OCI-LY1 (cell line): Measurements from ENCODE around the gene EXD3.

ENCODE experiments used
- EZH2 ChIP-seq: fragments of 200-600 bp; sonication (generic), shearing (Covaris generic); IDR thresholded peaks from 2 replicates; pipeline ENCODE4 v1.8.0; 2017; ENCODE audit warnings: borderline replicate concordance, mixed run types, mild to moderate bottlenecking, antibody characterized with exemption, low read length, moderate library complexity, mixed read lengths
- TF ChIP-seq, protein P1 (sequence below): fragments of 200-600 bp; sonication (generic), shearing (Covaris generic); IDR thresholded peaks from 2 replicates; pipeline ENCODE4 v1.5.1; 2017; ENCODE audit warnings: mild to moderate bottlenecking, antibody characterized with exemption, low read length, moderate library complexity, mixed read lengths

DNA sequence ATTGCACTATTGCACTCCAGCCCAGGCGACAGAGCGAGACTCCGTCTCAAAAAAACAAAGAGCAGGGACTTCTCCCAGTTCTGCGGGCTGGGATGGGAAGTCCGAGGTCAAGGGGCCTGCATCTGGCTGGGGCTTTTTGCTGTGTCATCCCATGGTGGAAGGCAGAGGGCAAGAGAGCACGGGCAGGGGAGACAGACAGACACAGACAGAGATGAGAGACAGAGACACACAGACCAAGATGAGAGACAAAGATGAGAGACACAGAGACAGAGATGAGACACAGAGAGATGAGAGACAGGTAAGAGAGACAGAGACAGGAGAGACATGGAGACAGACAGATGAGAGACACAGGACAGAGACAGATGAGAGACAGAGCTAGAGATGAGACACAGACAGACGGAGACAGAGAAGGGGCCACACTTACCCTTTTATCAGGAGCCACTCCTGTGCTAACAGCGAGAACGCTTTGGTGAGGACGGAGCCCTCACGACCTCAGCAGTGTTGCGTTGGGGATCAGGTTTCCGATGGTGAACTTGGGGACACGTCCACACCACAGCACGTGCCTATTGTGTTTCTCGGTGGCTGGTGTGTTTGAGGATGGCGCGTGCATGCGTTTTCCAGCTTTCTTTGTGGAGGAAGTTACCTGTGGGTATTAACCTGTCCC, 154.3 kb downstream of the EXD3 start:
- TF ChIP-seq, protein P1, sequence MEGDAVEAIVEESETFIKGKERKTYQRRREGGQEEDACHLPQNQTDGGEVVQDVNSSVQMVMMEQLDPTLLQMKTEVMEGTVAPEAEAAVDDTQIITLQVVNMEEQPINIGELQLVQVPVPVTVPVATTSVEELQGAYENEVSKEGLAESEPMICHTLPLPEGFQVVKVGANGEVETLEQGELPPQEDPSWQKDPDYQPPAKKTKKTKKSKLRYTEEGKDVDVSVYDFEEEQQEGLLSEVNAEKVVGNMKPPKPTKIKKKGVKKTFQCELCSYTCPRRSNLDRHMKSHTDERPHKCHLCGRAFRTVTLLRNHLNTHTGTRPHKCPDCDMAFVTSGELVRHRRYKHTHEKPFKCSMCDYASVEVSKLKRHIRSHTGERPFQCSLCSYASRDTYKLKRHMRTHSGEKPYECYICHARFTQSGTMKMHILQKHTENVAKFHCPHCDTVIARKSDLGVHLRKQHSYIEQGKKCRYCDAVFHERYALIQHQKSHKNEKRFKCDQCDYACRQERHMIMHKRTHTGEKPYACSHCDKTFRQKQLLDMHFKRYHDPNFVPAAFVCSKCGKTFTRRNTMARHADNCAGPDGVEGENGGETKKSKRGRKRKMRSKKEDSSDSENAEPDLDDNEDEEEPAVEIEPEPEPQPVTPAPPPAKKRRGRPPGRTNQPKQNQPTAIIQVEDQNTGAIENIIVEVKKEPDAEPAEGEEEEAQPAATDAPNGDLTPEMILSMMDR = no peak
- TF ChIP-seq EZH2 = no peak
